GM12801 (cell line): ENCODE measurements around the gene ITGB1BP1.

Experiments used
- TF ChIP-seq, protein P1 (sequence below): IDR thresholded peaks from one replicate; pipeline ENCODE4 v1.5.1; 2011; ENCODE audit warnings: control low read depth; ENCODE audit not compliant: insufficient read length; ENCODE audit errors: extremely low read depth

Gene ITGB1BP1

DNA sequence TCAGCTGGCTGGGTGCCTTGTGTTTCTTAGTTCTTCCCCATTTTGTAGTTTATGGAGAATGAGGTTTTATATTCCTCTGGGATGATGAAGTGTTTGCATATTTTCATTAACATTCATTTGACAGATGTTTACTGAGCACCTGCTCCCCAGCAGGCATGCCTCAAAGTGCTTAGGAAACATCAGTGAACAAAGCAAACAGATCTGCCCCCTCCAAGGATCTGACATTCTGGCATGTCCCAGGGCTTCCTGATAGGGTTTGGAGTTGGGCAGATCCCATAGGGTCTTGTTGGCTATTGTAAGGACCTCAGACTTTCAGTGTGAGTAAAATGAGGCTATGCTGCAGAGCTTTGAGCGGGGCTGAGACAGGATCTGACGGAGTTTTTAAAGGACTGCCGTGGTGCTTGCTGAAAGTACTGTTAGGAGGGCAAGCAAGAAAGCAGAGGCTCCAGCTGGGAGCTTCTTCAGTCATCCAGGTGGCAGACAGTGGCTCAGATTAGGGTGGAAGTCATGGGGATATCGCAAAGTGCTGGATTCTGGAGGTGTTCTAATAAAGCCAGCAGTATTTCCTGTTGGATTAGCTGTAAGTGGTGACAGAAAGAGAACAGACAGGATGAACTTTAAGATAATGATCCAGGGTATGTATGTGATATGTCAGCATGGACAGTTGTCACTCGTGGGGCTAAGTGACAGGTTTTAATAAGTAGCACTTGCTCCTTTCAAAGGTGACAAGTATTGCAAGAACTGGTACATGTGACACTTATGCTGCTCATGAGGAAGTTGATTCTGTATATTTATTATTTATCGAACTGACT lies 39.8 kb upstream of the ITGB1BP1 start:
- TF ChIP-seq, protein P1, sequence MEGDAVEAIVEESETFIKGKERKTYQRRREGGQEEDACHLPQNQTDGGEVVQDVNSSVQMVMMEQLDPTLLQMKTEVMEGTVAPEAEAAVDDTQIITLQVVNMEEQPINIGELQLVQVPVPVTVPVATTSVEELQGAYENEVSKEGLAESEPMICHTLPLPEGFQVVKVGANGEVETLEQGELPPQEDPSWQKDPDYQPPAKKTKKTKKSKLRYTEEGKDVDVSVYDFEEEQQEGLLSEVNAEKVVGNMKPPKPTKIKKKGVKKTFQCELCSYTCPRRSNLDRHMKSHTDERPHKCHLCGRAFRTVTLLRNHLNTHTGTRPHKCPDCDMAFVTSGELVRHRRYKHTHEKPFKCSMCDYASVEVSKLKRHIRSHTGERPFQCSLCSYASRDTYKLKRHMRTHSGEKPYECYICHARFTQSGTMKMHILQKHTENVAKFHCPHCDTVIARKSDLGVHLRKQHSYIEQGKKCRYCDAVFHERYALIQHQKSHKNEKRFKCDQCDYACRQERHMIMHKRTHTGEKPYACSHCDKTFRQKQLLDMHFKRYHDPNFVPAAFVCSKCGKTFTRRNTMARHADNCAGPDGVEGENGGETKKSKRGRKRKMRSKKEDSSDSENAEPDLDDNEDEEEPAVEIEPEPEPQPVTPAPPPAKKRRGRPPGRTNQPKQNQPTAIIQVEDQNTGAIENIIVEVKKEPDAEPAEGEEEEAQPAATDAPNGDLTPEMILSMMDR: no peak

- TF ChIP-seq, protein P1: no peak
These were observed 39.0 kb upstream of the ITGB1BP1 start for GRCh38 chr2:9462313-9462712.

DNA sequence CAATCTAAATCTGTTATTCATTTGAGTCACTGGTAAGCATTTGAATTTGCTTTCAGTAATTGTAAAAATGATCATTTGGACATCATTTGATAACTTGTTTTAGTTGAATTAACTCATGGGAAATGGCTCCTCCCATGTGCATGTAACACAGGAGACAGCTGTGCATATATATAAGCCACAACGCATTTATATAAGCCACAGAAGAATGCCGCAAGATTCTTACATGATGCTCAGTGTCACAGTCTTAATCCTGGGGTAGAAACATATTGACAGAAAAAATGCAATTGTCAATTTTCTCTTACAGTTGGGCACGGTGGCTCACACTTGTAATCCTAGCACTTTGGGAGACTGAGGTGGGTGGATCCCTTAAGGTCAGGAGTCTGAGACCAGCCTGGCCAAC lies 37.8 kb upstream of the ITGB1BP1 start:
- TF ChIP-seq, protein P1: no peak

DNA sequence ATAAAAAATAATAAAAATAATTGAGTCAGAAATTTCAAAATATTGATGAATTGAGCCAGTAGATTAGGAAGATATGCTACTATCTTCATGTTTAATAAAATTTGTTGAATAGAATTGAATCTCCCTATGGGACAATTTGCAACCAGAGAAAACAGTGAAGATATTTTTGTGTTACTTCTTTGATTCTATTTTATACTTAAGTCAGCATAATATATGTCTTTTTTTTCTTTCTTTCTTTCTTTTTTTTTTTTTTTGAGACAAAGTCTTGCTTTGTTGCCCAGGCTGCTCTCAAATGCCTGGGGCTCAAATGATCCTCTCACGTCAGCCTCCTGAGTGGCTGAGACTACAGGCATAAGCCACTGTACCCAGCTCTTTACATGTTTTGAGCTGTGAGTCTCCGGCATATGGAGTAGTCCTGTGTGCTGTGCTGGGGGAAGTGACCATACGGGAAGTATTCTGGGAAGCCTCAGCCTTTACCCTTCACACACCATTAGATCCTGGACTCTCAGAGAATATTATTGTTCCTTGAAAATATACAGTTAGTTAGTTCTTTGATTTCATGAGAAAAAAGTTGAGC lies 37.2 kb upstream of the ITGB1BP1 start:
- TF ChIP-seq, protein P1: no peak

DNA sequence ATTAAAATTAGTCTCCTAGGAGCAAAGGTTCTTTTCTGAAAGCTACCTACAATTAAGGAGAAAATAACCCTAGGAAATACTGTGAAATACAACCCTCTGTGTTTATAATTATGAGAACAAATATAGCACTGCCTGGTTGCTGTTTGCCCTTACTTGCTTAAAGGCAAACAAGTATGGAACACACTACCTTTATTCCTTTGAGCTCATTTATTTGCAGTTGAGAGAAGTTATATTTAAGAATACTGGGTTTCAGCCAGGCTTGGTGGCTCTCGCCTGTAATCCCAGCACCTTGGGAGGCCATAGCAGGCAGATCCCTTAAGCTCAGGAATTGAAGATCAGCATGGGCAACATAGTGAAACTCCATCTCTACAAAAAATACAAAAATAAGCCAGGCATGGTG lies 27.9 kb upstream of the ITGB1BP1 start:
- TF ChIP-seq, protein P1: no peak

DNA sequence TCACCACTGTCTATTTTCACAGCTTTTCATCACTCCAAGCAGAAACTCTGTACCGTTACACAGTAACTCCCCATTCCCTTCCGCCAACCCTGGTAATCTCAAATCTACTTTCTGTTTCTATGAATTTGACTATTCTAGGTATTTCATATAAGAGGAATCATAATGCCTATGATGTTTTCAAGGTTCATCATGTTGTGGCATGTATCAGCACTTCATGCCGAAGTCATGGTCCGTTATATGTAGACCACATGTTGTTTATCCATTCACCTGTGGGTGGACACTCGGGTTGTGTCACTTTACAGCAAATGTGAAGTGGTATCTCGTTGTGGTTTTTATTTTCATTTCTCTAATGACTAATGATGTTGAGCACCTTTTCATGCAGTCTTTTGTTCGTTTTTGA lies 21.8 kb upstream of the ITGB1BP1 start:
- TF ChIP-seq, protein P1: no peak

GRCh38 chr2:9443526-9443925 lies 20.2 kb upstream of the ITGB1BP1 start:
- TF ChIP-seq, protein P1: no peak
